Cardiac septum (tissue), 1 donor: ENCODE measurements around the gene OCIAD1. TPM values are rescaled to one million over a fixed set of nuclear protein-coding genes. Genes with fewer than 3 reads are reported as not detected.
"Not testable (repeated sequence)": the region's sequence is repeated elsewhere in the genome, so short reads cannot be mapped to it uniquely, and the experiment has no call there.

Experiments
- DNase-seq: peaks from one replicate; pipeline ENCODE4 v3.0.0-alpha.2; 2020; ENCODE audit warnings: low spot score
- intact Hi-C: fragments of 100-400 bp; cut with DNase I; formaldehyde crosslinking; loops from one replicate; pipeline ENCODE4 v1.14.0; 2022
- total RNA-seq: library from RNA; stranded (reverse); fragmentation: NEBNext Ultra II Directional; extraction: Animal tissue kit (Norgen Biotek cat#: 25700); gene quantifications from one replicate; pipeline ENCODE4 v1.2.1, GENCODE V29; 2021
- donor health status: DM: no; HTN: no; CAD: no.

Gene OCIAD1
- total RNA-seq, 1 donor from 2014 or later = 137 TPM

DNA sequence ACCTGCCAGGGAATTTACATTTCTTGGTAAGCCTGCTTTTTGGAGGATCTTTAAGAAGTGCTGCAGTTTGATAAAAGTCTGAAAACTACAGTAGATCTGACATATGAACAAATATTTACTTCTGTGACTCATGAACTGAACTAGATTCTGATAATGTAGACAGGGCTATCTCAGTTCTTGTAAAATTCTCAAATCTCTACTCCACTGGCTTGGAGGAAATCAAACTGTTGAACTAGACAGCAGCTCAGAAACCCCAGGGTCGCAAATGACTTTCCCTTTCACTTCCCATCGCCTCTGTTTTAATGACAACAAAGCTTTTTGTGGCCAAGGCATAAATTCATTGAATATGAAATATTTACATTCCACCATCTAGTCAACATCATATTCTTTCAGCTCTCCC, 15.4 kb upstream of the OCIAD1 start:
- DNase-seq = no peak
- intact Hi-C loops = no loop called here

DNA sequence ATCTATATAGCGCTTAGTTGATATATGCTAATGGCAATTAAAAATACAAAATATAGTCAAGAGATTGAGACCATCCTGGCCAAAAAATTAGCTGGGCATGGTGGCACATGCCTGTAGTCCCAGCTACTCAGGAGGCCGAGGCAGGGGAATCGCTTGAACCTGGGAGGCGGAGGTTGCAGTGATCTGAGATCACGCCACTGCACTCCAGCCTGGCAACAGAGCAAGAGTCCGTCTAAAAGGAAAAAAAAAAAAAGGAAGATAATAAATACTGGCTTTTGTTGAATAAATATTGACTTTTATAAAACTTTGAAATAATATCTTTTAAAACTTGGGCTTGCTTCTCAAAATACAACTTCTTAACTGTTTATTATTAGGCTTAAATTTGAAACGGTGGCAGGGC, 14.6 kb upstream of the OCIAD1 start:
- intact Hi-C loops, DNase-seq: not testable (repeated sequence)

DNA sequence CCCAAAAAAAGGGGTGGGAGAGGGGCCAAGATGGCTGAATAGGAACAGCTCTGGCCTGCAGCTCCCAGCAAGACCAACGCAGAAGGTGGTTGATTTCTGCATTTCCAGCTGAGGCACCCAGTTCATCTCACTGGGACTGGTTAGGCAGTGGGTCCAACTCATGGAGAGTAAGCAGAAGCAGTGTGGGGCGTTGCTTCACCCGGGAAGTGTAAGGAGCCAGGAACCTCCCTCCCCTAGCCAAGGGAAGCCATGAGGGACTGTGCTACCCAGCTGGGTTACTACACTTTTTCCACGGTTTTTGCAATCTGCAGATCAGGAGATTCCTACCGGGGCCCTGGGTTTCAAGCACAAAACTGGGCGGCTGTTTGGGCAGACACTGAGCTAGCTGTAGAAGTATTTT, 13.9 kb upstream of the OCIAD1 start:
- DNase-seq = no peak
- intact Hi-C loops = no loop called here

DNA sequence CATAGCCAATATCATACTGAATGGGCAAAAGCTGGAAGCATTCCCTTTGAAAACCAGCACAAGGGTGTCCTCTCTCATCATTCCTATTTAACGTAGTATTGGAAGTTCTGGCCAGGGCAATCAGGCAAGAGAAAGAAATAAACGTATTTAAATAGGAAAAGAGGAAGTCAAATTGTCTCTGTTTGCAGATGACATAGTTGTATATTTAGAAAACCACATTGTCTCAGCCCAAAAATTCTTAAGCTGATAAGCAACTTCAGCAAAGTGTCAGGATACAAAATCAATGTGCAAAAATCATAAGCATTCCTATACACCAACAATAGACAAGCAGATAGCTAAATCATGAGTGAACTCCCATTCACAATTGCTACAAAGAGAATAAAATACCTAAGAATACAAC, 9.5 kb upstream of the OCIAD1 start:
- intact Hi-C loops, DNase-seq: not testable (repeated sequence)

DNA sequence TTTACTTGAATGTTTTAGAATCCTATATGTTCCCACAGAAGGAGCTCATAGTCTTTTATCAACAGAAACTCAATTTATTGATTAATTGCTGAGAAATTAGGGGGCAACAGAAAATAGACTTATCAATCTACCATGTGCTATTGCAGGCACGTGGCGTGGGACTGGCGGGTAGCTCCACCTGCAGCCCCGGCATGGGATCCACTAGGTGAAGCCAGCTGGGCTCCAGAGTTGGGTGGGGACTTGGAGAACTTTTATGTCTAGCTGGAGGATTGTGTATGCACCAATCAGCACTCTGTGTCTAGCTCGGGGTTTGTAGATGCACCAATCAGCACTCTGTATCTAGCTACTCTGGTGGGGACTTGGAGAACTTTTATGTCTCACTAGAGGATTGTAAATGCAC, 3.3 kb upstream of the OCIAD1 start:
- intact Hi-C loops = no loop called here
- no peak for DNase-seq

DNA sequence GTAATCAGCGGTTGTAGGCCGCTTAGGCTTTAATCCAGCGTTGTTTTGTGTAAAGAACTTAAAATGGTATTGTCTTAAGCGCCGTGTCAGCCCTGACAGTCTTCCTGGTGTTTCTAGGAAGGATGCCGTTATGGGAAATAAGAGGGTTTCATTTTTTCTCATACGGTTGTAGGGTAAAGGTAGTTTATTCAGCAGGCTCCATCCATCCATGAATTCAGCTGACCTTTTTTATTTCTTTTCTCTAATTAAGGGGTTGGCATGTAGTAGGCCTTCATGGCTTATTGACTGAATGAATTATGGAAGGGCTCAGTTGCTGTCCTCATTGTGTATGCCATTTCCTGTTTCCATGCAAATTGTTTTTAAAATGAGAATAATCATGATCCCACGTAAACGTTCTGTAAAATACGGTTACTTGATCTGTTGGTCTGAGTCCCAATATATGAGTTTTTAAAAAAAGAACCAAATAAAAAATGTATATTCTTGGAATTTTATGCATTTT, 693 bp downstream of the OCIAD1 start:
- intact Hi-C loops = loop anchor here (1.0 to 10.0 kb wide), 2 partner anchors 51 to 257 kb away; partner anchors contain the start of gene FRYL
- DNase-seq = no peak

DNA sequence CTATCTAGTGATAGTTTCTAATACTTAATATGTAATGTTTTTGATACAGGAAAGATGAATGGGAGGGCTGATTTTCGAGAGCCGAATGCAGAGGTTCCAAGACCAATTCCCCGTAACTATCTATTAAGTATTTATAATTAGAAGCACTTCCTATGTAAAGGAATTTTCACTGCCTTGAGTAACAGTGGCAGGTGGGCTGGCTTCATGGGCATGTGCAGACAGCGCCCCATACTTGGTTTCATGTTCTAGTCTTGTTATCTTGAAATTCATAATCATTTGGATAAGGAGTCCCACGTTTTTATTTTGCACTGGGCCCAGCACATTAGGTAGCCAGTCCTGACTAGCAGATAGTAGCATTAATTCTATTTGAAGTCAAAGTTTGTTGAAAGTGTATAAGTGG, 1.7 kb downstream of the OCIAD1 start:
- intact Hi-C loops = loop anchor here (10.0 kb wide), 1 partner anchor 258 kb away; no protein-coding TSS in a partner anchor
- no peak for DNase-seq

DNA sequence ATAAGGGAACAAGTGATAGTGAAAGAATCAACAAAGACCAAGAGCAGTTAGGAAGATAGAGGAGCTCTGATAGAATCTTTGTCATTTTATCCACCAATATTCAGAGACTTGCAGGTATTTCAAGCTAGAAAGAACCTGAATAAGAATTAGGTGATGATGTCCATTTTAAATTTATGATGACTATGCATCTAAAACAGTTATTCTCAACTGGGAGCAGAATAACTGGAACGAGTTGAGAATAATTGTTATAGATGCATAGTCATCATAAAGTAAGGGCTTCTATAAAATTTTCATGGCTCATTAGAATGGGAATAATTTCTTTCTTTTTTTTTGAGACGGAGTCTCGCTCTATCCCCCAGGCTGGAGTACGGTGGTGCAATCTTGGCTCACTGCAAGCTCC, 5.8 kb downstream of the OCIAD1 start:
- intact Hi-C loops = loop anchor here (10.0 kb wide), 1 partner anchor 262 kb away; no protein-coding TSS in a partner anchor
- DNase-seq = no peak

DNA sequence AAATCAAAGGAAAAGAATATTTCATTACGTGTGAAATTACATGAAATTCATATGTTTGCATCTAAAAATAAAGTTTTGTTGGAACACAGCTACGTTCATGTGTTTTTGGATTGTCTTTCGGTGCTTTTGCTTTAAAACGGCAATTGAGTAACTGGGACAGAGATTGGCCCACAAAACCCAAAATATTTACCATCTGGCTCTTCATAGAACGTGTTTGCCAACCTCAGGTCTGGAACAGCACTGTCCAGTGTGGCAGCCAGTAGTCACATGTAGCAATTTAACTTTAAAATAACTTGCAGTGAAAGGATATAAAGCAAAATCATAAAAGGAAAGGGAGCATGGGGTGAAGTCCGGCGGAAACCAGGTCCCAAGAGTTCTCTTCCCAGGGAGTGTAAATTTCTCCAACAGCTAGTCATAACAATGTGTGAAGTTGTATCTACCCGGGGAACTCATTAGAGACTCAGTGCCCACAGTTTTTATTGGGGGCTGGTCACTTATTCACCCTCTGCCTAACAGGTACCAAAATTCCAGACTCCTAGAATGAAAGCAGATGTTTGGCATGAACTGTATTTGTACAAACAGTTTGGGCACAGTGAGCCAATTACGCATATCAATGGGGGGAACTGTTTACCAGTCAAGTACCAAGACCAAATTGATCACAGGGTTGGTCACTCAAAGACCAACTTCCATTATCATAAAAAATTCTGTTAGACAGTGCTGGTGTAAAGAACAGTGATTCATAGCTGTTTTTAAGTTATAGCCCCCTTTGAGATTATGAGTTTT, 10.3 kb downstream of the OCIAD1 start:
- intact Hi-C loops = no loop called here

DNA sequence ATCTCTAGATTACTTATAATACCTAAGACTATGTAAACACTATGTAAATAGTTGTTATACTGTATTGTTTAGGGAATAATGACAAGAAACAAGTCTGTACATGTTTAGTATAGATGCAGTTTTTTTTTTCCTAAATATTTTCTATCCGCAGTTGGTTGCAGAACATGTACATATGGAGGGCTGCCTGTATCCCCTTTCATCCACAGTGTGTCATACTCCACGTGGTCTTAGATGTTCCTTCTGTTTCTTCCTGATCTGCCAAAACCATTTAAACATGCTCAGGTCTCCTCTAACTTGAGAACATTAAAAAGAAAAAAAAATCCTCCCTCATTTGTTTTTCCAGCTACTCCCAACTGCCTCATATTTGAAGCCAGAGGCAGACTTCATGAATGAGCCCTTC, 14.0 kb downstream of the OCIAD1 start:
- intact Hi-C loops = no loop called here
- no peak for DNase-seq

More for the DNA sequence above, 10.3 kb downstream of the OCIAD1 start:
- DNase-seq = no peak

DNA sequence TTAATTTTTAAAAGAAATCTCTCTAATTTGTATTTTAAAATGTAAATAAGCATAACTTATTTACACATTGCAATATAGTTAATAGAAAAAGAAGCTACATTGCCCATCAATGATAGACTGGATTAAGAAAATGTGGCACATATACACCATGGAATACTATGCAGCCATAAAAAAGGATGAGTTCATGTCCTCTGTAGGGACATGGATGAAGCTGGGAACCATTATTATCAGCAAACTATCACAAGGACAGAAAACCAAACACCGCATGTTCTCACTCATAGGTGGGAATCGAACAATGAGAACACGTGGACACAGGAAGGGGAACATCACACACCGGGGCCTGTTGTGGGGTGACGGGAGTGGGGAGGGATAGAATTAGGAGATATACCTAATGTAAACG, 17.9 kb downstream of the OCIAD1 start:
- DNase-seq, intact Hi-C loops: not testable (repeated sequence)

DNA sequence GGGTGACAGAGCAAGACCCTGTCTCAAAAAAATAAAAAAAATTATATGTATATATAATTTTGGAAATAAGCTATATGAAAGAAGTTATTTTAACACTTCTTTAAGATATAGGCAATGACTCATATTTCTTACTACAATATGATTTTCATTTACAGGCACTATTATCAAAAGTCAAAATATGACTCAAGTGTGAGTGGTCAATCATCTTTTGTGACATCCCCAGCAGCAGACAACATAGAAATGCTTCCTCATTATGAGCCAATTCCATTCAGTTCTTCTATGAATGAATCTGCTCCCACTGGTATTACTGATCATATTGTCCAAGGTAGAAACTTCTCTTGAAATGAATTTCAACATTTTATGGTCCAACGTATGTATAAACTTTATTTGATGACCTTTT, 20.8 kb downstream of the OCIAD1 start:
- intact Hi-C loops = no loop called here
- no peak for DNase-seq

DNA sequence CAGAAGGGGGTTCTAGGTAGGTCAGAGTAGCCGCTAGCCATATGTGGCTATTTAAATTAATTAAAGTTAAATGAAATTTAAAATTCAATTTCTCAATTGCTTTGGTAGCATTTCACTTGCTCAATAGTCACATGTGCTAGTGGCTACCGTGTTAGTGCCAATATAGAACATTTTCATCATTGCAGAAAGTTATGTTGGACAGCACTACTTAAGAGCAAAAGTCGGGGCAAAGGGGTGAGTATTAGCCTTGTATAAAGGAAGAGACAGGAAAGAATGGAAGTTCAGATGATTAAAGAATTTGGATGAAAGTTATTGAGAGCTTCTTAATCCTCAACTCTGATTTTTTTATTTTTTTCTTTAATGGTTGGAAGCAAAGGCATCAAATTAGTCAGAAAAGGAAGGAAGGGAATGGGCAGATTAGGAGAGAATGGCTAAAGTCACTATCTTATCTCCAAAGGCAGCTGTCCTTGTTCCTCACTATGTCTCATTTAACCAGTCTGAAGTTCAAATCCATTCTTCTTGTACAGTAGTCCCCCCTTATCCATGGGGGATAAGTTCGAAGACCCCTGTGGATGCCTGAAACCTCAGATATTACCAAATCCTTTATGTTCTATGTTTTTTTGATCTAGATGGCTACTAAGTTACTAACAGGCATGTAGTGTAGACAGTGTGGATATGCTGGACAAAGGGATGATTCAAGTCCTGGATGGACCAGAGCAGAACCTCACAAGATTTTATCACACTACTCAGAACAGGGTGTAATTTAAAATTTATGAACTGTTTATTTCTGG, 22.9 kb downstream of the OCIAD1 start:
- intact Hi-C loops = no loop called here

DNA sequence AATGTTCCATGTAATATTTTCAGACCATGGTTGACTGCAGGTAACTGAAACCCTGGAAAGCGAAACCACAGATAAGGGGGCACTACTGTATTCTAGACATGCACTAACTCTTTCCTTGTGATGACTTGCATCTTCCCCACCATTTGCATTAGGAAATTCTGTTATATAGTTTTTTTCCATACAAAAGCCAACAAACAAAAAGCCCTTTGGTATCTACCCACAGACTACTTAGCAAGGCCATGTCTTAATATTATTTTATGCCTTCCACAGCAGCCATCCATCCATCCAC, 23.5 kb downstream of the OCIAD1 start:
- intact Hi-C loops = no loop called here
- no peak for DNase-seq

More for the DNA sequence above, 22.9 kb downstream of the OCIAD1 start:
- DNase-seq = no peak

DNA sequence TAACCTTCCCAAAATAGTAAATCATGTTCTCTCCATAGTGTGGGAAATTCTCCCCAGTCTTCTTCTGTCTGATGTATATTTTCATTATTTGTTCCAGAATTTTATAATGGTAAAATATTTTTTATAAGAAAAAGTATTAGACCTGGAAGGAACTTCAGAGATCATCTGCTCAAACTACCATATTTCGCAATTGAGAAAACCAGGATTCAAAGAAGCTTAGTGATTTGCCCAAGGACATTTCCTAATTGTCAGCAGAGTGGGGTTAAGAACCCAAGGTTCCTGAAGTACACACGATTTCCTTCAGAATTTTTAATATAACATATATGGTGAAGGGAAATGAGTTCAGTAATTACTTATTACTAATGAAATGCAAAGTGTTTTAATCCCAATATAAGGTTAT, 24.1 kb downstream of the OCIAD1 start:
- intact Hi-C loops = no loop called here
- no peak for DNase-seq

DNA sequence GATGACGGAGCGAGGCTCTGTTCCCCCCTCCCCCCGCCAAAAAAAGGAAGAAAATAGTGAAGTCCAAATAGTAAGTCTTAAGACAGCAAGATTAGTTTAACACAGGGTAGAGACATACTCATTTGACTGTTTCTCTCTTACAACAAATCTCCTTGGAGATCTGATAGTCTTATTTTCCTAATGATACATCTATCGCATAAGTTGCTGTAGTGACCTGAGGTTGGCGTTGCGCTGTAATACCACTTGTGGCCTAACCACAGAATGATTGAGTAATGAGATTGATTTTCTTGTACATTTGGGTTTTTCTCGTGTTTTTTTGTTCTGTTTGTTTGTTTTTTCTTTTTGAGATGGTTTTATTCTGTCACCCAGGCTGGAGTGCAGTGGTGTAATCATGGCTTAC, 27.2 kb downstream of the OCIAD1 start:
- intact Hi-C loops = no loop called here
- DNase-seq = no peak

DNA sequence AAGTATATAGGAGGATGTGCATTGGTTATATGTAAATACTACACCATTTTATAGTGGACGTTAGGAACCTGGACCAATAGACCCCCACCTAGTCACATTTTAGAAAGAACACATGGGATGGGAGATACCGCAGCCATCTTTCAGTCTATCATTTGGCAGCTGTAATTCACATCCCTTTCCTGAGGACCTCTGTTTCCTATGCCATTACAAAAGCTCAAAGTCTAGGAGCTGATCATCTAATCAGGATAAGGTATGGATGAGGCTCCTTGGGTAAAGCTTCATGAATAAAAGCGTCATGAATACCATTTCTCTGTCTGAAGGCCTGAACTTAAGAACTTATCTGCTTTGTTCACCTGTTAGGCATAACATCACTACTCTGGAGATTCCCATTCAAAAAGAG, 31.1 kb downstream of the OCIAD1 start:
- no peak for DNase-seq
- intact Hi-C loops = no loop called here

DNA sequence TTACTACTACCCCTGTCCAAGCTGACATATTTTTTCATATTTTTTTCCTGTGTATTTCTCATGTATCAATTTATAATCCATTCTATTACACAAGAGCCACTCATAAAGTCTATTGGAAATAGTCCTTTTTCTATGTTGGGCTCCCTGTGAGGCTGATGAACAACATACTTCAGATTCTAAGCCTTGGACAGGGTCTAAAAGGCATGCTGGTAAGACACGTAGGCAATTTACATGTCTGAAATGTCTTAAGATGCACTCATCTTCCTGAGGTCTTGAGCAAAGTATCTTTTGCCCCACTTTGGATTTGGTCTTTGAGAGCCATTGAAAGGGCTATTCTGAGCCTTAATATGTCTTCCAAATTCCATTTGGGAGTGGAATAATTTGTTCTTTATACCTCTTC, 31.8 kb downstream of the OCIAD1 start:
- DNase-seq = no peak
- intact Hi-C loops = no loop called here

DNA sequence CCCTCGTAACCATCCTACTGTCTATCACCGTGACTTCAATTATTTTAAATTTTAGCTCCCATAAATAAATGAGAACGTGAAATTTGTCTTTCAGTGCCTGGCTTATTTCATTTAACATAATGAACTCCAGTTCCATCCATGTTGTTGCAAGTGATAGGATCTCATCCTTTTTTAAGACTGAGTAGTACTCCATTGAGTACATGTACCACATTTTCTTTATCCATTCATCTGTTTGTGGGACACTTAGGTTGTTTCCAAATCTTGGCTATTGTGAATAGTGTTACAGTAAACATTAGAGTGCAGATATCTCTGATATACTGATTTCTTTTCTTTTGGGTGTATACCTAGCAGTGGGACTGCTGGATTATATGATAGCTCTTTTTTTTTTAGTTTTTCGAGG, 32.8 kb downstream of the OCIAD1 start:
- intact Hi-C loops = no loop called here
- DNase-seq = no peak

DNA sequence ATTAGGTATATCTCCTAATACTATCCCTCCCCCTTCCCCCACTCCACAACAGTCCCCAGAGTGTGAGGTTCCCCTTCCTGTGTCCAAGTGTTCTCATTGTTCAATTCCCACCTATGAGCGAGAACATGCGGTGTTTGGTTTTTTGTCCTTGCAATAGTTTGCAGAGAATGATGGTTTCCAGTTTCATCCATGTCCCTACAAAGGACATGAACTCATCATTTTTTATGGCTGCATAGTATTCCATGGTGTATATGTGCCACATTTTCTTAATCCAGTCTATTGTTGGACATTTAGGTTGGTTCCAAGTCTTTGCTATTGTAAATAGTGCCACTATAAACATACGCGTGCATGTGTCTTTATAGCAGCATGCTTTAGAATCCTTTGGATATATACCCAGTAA, 33.8 kb downstream of the OCIAD1 start:
- intact Hi-C loops, DNase-seq: not testable (repeated sequence)
